Measurements from ENCODE around the gene CSF1R. TPM values are rescaled to one million over a fixed set of nuclear protein-coding genes. Genes with fewer than 3 reads are reported as not detected.

The CSF1R gene
- polyA plus RNA-seq, 1 experiment, result 0.09 TPM

DNA sequence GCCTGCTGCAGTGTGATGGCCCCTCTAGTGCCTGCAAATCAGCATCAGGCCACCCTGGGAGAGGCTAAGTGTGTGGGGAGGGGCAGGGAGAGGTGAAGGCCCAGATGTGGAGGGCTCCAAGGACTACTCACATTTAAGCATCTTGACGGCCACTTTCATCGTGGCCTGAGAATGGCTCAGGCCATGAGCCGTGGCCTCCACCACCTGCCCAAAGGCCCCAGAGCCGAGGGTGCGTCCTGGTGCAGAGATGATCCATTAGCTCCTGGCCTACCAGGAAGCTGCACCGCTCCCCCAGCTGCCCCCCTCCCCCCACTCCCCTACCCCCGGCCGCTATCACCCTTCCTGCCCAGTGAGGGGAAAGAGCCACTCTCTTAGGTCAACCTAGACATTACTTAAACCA is 38.2 kb upstream of the CSF1R start:
- Histone ChIP-seq H3K9me3 (ENCODE audit: control insufficient read depth, insufficient read depth, low read length) (no peaks in the 10 kb centered on the region; the same call in 1 of the 2 replicates), H3K27me3 (ENCODE audit: control insufficient read depth, insufficient read depth, low read length) (no peaks in the 10 kb centered on the region), H3K27ac (ENCODE audit: low read depth, low read length) (no peak overlapping the region), H3K4me3 (ENCODE audit: low read depth, low read length) (no peak overlapping the region)
- POLR2A ChIA-PET, result interaction anchor here (0.7 kb wide), 1 partner anchor 91 kb away, joined by 3 read pairs; no protein-coding TSS in a partner anchor
- TF ChIP-seq, protein P1, sequence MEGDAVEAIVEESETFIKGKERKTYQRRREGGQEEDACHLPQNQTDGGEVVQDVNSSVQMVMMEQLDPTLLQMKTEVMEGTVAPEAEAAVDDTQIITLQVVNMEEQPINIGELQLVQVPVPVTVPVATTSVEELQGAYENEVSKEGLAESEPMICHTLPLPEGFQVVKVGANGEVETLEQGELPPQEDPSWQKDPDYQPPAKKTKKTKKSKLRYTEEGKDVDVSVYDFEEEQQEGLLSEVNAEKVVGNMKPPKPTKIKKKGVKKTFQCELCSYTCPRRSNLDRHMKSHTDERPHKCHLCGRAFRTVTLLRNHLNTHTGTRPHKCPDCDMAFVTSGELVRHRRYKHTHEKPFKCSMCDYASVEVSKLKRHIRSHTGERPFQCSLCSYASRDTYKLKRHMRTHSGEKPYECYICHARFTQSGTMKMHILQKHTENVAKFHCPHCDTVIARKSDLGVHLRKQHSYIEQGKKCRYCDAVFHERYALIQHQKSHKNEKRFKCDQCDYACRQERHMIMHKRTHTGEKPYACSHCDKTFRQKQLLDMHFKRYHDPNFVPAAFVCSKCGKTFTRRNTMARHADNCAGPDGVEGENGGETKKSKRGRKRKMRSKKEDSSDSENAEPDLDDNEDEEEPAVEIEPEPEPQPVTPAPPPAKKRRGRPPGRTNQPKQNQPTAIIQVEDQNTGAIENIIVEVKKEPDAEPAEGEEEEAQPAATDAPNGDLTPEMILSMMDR (IDR thresholded peaks at IDR 0.05; ENCODE audit: low read depth, low read length), result no peak
- DNase-seq (ENCODE audit: low read depth, low spot score), result no peak
- CTCF ChIA-PET, result no interaction called here

DNA sequence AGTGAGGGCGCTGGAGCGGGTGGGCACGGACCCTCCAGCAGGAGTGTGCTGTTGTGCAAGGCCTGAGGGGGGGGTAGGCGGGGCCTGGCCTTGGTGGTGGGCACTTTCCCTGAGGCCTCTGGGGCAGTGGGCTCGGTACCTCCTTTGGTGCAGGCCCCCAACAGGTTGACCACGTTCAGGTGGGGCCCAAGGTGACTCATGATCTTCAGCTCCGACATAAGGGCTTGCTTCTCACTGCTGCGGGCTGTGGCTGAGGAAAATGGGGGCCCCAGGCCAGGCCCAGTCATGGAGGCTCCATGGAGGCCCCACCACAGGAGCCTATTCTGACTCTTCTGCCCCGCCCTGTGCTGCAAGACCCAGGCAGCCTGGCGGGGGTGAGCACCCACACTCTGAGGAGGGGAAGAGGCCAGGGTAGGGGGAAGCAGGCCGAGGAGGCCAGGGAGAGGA is 37.8 kb upstream of the CSF1R start:
- ChIA-PET CTCF (no interaction called here), POLR2A (no interaction called here)

DNA sequence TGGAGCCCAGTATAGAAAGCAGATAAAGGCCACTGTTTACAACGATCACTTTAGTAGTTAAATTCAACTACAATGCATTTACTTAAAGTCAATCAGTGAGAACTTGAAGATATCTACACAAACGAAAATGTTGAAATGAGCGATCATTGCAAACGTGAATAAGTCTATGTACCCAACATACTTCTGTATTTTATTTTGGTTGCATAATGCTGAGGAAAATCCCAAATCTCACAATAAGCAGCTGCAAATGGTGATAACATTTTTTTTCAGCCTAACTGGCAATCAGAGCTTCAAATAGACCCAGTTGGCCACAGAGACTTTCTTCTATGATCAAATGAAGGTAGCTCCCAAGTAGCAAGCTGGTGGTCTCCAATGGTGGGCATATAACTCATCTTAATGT is 37.2 kb upstream of the CSF1R start:
- ChIA-PET CTCF (interaction anchor here (1.0 kb wide), 1 partner anchor 29 kb away, joined by 3 read pairs; no protein-coding TSS in a partner anchor), POLR2A (no interaction called here)
- H3K27ac ChIP-seq (ENCODE audit: low read depth, low read length), result no peak overlapping the region
- H3K27me3 ChIP-seq (ENCODE audit: control insufficient read depth, insufficient read depth, low read length), result no peaks in the 10 kb centered on the region
- no peaks in the 10 kb centered on the region; the same call in 1 of the 2 replicates for H3K9me3 ChIP-seq (ENCODE audit: control insufficient read depth, insufficient read depth, low read length)
- DNase-seq (ENCODE audit: low read depth, low spot score), result no peak
- TF ChIP-seq, protein P1 (IDR thresholded peaks at IDR 0.05; ENCODE audit: low read depth, low read length), result no peak
- H3K4me3 ChIP-seq (ENCODE audit: low read depth, low read length), result no peak overlapping the region

More for the DNA sequence above, 37.8 kb upstream of the CSF1R start:
- TF ChIP-seq, protein P1 (IDR thresholded peaks at IDR 0.05; ENCODE audit: low read depth, low read length), result no peak
- Histone ChIP-seq H3K27me3 (ENCODE audit: control insufficient read depth, insufficient read depth, low read length) (no peaks in the 10 kb centered on the region), H3K27ac (ENCODE audit: low read depth, low read length) (no peak overlapping the region), H3K4me3 (ENCODE audit: low read depth, low read length) (no peak overlapping the region), H3K9me3 (ENCODE audit: control insufficient read depth, insufficient read depth, low read length) (no peaks in the 10 kb centered on the region; the same call in 1 of the 2 replicates)
- no peak for DNase-seq (ENCODE audit: low read depth, low spot score)

DNA sequence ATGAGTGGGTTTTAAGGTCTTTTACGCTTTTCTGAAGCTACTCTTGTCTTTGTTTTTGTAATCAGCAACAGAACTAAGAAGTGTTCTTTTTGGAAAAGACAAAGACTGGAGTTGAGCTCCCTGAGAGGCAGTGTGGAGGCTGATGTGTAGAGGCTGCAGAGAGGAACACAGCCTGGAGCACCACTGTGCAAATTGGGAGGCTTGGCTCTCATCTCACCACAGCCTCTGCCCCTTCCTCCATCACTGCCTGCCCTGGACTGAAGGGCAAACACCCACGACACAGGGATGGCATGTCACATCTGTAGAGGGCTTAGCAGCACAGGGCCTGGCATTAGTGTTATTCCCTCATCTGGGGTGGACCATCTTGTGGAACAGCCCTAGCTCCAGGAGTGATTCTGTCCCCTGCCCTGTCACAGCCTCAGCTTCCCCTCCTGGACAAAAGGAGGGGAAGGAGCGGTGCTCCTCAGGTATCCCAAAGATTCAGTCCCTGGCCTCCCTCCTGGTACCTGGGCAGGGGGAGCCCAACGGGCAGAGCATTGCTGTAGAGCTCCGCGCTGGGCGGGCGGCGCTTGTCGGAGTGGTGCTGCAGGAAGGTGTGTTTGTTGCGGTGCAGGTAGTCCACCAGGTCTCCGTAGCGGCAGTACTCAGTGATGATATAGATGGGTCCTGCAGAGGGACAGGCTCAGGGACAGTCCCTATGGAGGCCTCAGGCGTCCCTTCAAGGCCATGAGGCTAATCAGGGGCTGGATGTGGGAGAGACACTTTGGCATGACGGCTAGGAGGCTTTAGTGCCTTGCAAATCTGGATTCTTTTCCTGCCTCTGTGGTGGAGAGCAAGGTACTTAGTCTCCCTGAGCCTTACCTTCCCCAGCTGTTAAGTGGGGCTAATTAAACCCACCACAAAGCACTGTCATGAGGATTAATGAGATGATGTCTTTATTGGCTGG is 36.5 kb upstream of the CSF1R start:
- DNase-seq (ENCODE audit: low read depth, low spot score), result no peak
- CTCF ChIA-PET, result interaction anchor here (0.6 to 1.0 kb wide), 2 partner anchors 30 to 336 kb away, joined by 3 to 7 read pairs; no protein-coding TSS in a partner anchor
- POLR2A ChIA-PET, result interaction anchor here (0.9 to 1.1 kb wide), 2 partner anchors 10 to 12 kb away, joined by 3 to 4 read pairs; no protein-coding TSS in a partner anchor
- Histone ChIP-seq H3K27ac (ENCODE audit: low read depth, low read length) (no peak overlapping the region), H3K27me3 (ENCODE audit: control insufficient read depth, insufficient read depth, low read length) (no peaks in the 10 kb centered on the region), H3K4me3 (ENCODE audit: low read depth, low read length) (no peak overlapping the region), H3K9me3 (ENCODE audit: control insufficient read depth, insufficient read depth, low read length) (no peaks in the 10 kb centered on the region; the same call in 1 of the 2 replicates)
- TF ChIP-seq, protein P1 (IDR thresholded peaks at IDR 0.05; ENCODE audit: low read depth, low read length), result no peak

DNA sequence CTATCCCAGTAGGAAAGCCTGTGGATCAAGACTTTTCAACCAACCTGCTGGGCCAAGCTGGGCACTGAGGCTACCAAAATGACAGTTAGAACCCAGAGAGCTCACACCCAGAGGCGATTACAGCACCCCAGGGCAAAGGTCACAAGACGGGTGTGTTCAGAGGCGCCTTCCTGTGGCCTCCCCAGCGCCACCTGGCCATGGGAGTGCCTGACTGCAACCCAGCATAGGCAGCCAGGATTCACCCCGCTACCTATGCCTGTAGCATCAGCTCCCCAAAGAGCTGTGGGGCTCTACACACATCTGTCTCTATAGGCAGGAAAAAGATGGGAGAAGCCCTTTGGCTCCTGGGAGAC is 35.8 kb upstream of the CSF1R start:
- no peak for DNase-seq (ENCODE audit: low read depth, low spot score)
- TF ChIP-seq, protein P1 (IDR thresholded peaks at IDR 0.05; ENCODE audit: low read depth, low read length), result peak; percentile 34; the same call in 1 of the 2 replicates
- Histone ChIP-seq H3K27me3 (ENCODE audit: control insufficient read depth, insufficient read depth, low read length) (no peaks in the 10 kb centered on the region), H3K4me3 (ENCODE audit: low read depth, low read length) (no peak overlapping the region), H3K27ac (ENCODE audit: low read depth, low read length) (no peak overlapping the region), H3K9me3 (ENCODE audit: control insufficient read depth, insufficient read depth, low read length) (no peaks in the 10 kb centered on the region; the same call in 1 of the 2 replicates)
- CTCF ChIA-PET, result interaction anchor here (0.6 kb wide), 1 partner anchor 336 kb away, joined by 7 read pairs; no protein-coding TSS in a partner anchor
- POLR2A ChIA-PET, result interaction anchor here (0.9 to 1.1 kb wide), 2 partner anchors 9 to 11 kb away, joined by 3 to 4 read pairs; no protein-coding TSS in a partner anchor

Data from AG04450 (cell line).